Measurements from ENCODE around the gene SHANK1.
"Not testable (repeated sequence)": the region's sequence is repeated elsewhere in the genome, so short reads cannot be mapped to it uniquely, and the experiment has no call there.

- not testable (repeated sequence) for TF ChIP-seq POLR2A, CTCF (IDR thresholded peaks at IDR 0.05)
Measured at GRCh38 chr19:50766746-50767145, 47.1 kb upstream of the SHANK1 start.
